PC-9 (cell line): ENCODE data around the gene GATAD2B.

ENCODE experiments used
- EZH2 ChIP-seq: fragments of 200-600 bp; sonication (generic); IDR thresholded peaks from 2 replicates; pipeline ENCODE4 v1.8.0; 2017; ENCODE audit warnings: antibody characterized with exemption, low read depth
- TF ChIP-seq, protein P1 (sequence below): fragments of 200-600 bp; sonication (generic); conservative IDR thresholded peaks from 2 replicates; pipeline ENCODE4 v1.6.1; 2017; ENCODE audit warnings: mixed run types, antibody characterized with exemption, mild to moderate bottlenecking, moderate library complexity

GRCh38 chr1:153880962-153881361 is 41.8 kb downstream of the GATAD2B start:
- TF ChIP-seq, protein P1, sequence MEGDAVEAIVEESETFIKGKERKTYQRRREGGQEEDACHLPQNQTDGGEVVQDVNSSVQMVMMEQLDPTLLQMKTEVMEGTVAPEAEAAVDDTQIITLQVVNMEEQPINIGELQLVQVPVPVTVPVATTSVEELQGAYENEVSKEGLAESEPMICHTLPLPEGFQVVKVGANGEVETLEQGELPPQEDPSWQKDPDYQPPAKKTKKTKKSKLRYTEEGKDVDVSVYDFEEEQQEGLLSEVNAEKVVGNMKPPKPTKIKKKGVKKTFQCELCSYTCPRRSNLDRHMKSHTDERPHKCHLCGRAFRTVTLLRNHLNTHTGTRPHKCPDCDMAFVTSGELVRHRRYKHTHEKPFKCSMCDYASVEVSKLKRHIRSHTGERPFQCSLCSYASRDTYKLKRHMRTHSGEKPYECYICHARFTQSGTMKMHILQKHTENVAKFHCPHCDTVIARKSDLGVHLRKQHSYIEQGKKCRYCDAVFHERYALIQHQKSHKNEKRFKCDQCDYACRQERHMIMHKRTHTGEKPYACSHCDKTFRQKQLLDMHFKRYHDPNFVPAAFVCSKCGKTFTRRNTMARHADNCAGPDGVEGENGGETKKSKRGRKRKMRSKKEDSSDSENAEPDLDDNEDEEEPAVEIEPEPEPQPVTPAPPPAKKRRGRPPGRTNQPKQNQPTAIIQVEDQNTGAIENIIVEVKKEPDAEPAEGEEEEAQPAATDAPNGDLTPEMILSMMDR = no peak
- TF ChIP-seq EZH2 = no peak
